ENCODE measurements around the gene ITGA11. TPM values are rescaled to one million over a fixed set of nuclear protein-coding genes. Genes with fewer than 3 reads are reported as not detected.
A peak's percentile ranks its signal among the peaks of the same experiment; 100 is the strongest.

Gene ITGA11
- total RNA-seq, 1 donor from 2014 or later: 0.51 TPM

DNA sequence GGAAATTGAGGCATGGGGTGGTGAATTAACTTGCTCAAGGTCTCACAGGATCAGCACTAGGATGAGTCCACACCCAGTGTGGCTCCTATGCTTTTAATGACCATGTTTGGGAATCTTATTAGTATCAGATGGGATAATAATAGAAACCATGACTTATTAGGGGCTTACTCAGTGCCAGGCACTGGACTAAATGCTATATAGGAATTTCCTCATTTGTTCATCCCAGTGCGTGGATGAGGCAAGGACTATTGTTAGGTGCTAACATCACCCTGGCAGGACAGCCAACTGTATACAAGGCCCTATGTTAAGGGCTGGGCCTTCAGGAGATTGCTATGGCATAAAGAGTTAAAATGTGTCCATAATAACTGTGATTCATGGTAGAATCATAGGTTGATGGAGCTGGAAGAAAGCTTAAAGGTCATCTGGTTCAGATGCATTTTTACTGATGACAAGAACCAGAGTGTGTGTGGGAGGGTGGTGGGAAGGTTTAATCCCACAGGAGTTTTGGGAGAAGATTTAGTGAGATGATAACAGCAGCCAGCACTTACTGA, 159.2 kb downstream of the ITGA11 start:
- Mint-ChIP-seq H3K4me3 (peak overlapping the region; percentile 21), H3K4me1 (peaks cover 22% of the 10 kb centered on the region), H3K9me3 (no peaks in the 10 kb centered on the region), H3K36me3 (ENCODE audit: low read depth) (no peaks in the 10 kb centered on the region), H3K27ac (ENCODE audit: unreplicated experiment) (no peak overlapping the region), H3K27me3 (ENCODE audit: low read depth) (peaks cover 4% of the 10 kb centered on the region)
- DNase-seq (ENCODE audit: low read depth, low spot score): no peak
- TF ChIP-seq, protein P1, sequence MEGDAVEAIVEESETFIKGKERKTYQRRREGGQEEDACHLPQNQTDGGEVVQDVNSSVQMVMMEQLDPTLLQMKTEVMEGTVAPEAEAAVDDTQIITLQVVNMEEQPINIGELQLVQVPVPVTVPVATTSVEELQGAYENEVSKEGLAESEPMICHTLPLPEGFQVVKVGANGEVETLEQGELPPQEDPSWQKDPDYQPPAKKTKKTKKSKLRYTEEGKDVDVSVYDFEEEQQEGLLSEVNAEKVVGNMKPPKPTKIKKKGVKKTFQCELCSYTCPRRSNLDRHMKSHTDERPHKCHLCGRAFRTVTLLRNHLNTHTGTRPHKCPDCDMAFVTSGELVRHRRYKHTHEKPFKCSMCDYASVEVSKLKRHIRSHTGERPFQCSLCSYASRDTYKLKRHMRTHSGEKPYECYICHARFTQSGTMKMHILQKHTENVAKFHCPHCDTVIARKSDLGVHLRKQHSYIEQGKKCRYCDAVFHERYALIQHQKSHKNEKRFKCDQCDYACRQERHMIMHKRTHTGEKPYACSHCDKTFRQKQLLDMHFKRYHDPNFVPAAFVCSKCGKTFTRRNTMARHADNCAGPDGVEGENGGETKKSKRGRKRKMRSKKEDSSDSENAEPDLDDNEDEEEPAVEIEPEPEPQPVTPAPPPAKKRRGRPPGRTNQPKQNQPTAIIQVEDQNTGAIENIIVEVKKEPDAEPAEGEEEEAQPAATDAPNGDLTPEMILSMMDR (conservative IDR thresholded peaks at IDR 0.05): no peak

DNA sequence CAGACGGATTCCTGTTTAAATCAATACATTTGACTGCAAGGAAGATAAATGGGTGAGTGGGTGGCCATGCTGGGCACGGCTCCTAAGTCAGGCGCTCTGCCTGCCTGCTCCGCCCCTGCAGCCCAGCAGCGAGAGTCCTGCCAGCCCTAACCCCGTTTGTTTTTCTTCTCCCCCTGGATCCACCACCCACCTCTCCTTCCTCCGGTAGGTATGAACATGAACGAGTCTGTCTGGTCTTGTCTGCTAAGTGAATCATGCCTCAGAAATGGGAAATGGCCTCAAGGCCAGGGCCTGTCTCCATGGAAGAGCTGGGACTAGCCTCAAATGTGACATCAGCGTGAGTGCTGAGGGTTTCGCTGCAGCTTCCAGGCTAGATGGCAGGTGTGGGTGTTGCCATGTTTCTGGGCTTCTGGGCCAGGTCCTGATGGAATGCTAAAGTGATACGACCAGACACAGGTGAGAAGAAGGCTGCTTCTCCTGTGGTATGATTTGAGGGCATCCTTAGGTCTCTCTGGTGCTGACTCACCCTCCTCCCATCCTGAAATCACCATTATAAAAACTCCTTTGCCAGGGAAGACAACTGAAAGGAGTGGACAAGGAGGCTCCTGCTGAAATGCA, 160.0 kb downstream of the ITGA11 start:
- Mint-ChIP-seq H3K4me1 (peaks cover 18% of the 10 kb centered on the region), H3K9me3 (no peaks in the 10 kb centered on the region), H3K36me3 (ENCODE audit: low read depth) (no peaks in the 10 kb centered on the region), H3K27me3 (ENCODE audit: low read depth) (peaks cover 7% of the 10 kb centered on the region), H3K4me3 (no peak overlapping the region), H3K27ac (ENCODE audit: unreplicated experiment) (peak overlapping the region; percentile 30)
- DNase-seq (ENCODE audit: low read depth, low spot score): no peak
- TF ChIP-seq, protein P1 (conservative IDR thresholded peaks at IDR 0.05): no peak

DNA sequence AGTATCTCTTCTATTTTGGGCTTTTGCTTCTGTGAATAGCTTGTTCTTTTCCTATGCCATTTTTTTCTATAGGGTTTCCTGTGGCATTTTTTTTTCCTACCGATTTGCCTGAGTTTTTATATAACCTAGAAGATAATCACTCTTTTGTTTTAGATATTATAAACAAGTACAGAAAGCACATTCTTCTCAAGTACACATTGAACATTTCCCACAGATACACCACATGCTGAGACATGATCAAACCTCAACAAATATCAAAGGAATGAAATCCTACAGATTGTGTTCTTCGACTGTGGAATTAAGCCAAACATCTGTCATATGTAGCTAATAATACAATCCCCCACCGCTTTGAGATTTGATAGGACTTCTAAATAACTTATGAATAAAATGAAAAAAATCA, 163.6 kb downstream of the ITGA11 start:
- Mint-ChIP-seq H3K27ac (ENCODE audit: unreplicated experiment) (no peak overlapping the region), H3K27me3 (ENCODE audit: low read depth) (peaks cover 25% of the 10 kb centered on the region), H3K4me3 (no peak overlapping the region), H3K9me3 (no peaks in the 10 kb centered on the region), H3K36me3 (ENCODE audit: low read depth) (no peaks in the 10 kb centered on the region), H3K4me1 (peaks cover 10% of the 10 kb centered on the region)
- DNase-seq (ENCODE audit: low read depth, low spot score): no peak
- TF ChIP-seq, protein P1 (conservative IDR thresholded peaks at IDR 0.05): no peak

DNA sequence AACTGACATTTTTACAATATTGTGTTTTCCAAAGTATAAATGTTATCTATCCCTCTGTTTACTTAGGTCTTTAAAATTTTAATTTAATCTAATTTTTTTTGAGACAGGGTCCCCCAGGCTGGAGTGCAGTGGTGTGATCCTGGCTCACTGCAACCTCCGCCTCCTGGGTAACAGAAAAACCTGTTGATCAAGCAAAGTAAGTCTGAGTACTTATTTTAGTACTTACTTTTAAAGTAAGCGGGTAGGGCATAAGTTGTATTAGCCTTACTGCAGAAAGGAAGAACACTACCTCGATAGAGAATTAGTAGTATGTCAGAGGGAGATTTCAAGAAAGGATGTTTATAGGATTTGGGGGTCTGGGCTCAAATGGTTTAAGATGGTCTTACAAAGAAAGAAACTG, 166.3 kb downstream of the ITGA11 start:
- no peaks in the 10 kb centered on the region for H3K4me1 Mint-ChIP-seq
- H3K9me3 Mint-ChIP-seq: no peaks in the 10 kb centered on the region
- H3K4me3 Mint-ChIP-seq: no peak overlapping the region
- no peak overlapping the region for H3K27ac Mint-ChIP-seq (ENCODE audit: unreplicated experiment)
- no peaks in the 10 kb centered on the region for H3K36me3 Mint-ChIP-seq (ENCODE audit: low read depth)
- H3K27me3 Mint-ChIP-seq (ENCODE audit: low read depth): peaks cover 28% of the 10 kb centered on the region
- no peak for DNase-seq (ENCODE audit: low read depth, low spot score)
- TF ChIP-seq, protein P1 (conservative IDR thresholded peaks at IDR 0.05): no peak

DNA sequence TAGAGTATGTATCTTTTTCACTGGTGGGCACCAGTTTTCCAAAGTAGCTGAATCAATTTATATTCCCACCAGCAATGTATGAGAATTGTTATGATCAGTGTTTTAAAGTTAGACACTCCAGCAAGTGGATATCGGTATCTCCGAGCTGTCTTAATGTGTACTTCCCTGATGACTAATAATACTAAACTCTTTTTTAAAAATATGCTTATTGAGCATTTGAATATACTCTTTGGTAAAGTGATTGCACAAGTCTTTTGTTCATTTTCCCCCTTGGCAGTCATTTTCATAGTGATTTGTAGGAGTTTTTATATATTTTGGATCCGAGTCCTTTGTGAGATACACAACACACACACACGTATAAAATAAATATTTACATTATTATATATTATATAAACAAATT, 166.9 kb downstream of the ITGA11 start:
- Mint-ChIP-seq H3K4me3 (no peak overlapping the region), H3K9me3 (no peaks in the 10 kb centered on the region), H3K27me3 (ENCODE audit: low read depth) (peaks cover 28% of the 10 kb centered on the region), H3K4me1 (no peaks in the 10 kb centered on the region), H3K27ac (ENCODE audit: unreplicated experiment) (no peak overlapping the region), H3K36me3 (ENCODE audit: low read depth) (no peaks in the 10 kb centered on the region)
- TF ChIP-seq, protein P1 (conservative IDR thresholded peaks at IDR 0.05): no peak
- DNase-seq (ENCODE audit: low read depth, low spot score): no peak
